ENCODE measurements around the gene CHST10.
"Not testable (repeated sequence)": the region's sequence is repeated elsewhere in the genome, so short reads cannot be mapped to it uniquely, and the experiment has no call there.

The CHST10 gene

DNA sequence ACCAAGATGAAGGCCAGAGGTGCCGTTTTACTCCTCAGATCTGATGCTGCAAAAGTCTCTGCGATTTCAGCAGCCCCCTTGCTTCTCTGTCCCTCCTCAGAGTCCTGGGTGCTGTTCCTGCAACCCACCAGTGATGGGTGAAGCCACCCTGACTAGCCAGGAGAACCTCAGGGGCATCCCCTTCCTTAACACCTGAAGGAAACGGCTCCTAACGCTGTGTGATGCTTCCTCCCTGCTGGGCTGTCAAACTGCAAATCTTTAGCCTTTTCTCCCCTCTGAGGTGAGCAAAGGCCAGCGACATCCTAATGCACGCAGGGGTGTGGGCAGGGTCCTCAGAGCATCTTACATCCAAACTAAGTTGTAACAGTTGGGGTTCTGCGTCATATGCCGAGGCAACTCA is 24.8 kb downstream of the CHST10 start:
- no peak for DNase-seq (ENCODE audit: low spot score)

DNA sequence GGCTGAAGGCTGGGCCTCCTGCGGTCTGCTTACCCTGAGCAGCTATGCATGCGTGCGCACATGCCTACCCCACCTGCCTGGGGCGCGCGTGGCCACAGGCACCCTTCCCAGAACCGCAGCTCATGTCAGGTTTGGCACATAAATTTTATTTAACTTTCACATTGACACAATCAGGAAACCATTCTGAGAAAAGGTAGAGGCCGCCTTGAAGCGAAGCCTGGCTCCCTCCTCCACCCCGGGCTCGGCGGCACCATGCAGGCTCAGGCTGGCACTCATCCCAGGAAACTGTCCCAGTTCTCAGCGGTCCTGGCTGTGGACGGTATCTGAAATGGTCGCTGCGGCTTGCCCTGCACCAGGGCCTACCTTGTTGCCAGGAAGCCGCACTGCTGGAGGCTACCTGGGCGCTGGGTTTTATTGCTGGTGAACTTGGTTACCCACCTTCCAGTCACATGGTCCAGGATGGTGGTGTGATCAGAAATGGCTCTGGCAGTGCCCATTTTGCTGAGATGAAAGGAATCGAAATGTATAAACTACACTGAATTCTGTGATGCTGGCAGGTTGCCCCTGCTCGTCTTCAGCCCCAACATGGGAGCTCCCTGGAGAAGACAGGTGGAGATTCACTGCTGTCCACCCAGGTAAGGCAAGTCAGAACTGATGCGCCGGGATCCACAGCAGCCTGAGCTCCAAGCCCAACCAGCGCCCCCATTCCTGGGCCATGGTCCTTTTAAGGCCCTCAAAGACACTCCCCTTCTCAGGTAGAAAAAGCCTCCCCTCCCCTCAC is 25.5 kb downstream of the CHST10 start:
- no peak for DNase-seq (ENCODE audit: low spot score)

DNA sequence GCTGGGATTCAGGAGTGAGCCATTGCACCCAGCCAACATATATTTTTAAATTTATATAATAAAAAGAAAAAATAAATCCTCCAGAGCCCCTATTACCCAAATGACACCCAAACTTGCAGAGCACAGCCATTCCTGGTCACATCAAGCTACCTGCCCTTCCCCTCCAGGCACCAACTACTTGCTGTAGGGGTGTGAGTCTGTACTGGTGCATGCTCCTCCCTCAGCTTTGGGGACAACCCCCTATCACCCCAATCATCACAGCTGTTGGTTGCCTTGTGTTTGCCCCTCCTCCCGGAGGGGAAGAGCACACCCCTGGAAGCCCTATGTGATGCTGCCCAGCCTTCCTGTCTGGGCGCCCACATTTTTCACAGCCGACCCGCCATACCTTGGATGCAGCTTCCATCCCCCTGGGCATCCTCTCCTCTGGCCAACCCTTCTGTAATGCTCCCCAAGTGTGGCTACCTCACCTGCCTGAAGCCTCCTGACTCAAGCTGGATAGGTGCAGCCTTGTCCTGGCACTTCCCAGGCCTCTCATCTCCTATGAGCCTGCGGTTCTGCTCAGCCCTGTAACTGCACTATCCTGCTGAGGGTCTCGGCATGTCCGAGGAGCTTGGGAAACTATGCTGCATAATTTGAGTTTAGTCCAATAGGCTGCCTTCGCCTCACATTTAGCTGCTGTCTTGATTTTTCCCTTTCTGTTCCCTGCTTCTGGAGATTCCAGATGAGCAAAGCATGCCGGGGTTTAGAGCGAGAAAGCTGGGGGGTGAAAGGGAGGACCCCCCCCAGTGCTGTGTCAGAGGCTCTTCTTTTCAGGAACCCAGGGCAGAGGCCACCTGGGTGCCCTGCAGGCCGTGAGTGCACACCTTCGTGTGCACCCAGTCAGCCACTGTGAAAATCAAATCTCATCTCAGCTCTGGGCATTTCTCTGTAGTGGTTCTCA is 27.2 kb downstream of the CHST10 start:
- no peak for DNase-seq (ENCODE audit: low spot score)

DNA sequence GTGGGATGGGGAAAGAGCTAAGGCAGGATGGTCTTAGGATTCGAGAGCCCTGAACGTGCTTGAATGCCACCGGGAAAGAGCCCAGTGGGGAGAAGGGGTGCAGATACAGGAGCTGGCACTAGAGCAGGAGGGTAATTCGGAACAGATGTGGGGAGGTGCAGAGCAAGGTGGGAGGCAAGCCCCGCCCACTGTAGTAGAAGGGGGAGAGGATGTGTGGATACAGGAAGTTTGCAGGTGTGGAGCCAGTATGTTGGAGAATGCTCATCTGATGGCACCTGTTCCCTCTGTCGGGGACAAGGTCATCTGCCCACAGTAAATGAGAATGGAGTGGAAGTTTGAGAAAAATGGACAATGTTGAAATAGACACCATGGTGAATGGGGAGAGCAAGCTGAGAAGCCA is 28.8 kb downstream of the CHST10 start:
- no peak for DNase-seq (ENCODE audit: low spot score)

DNA sequence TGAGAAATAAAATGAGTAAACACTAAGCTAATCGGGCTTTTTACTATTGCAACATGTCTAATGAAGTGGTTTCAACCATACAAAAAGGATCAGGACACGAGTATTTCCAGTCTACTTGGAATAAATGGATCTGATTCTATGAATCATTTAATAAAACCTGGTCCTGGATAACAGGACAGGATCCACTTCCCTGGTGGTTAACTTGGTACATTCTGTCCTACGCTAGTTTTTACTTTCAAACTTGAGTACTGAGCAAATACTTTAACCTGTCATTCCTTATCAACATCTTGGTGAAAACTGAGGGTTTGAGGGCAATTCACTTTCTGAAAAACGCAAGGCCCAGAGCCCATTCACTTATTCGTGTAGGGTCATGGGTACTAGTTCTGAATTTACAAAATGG is 33.5 kb downstream of the CHST10 start:
- DNase-seq (ENCODE audit: low spot score), result no peak

DNA sequence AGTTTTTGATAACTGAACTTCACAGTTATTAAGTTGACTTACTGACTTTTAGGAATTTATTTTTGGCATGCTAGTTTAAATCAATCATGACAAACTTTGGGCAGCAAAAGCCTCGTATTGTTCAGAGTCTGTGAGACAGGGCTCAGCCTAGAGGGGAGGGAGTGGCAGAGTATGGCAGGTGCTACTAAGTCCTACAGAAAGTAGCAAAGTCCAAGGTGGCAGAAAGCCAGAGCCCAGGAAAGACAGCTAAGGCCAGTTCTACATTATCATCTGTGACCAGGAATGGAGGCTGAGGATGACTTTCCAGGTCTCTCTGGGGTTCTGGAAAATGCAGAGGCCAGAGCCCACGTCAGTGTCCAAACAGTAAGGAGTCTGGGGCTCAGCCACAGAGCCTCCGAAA is 34.2 kb downstream of the CHST10 start:
- no peak for DNase-seq (ENCODE audit: low spot score)

DNA sequence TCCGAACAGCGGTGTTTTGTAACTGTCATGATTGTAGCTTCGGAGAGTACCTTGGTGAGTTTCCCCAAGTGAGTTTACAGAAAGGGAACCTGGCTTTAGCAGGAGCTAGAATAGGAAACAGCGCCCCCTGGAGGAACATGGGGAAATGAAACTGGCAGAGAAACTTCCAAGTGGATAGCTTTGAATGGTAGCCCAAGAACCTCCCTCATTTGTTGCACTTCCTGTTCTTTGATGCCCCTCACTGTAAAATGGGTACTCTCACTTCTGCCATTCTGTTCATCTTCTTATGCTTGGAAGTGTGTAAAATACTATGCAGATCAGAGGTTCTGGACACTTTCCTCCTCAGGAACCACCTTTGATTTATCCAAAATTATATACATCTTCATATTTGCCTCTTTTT is 36.2 kb downstream of the CHST10 start:
- peak; percentile 69 for DNase-seq (ENCODE audit: low spot score)

DNA sequence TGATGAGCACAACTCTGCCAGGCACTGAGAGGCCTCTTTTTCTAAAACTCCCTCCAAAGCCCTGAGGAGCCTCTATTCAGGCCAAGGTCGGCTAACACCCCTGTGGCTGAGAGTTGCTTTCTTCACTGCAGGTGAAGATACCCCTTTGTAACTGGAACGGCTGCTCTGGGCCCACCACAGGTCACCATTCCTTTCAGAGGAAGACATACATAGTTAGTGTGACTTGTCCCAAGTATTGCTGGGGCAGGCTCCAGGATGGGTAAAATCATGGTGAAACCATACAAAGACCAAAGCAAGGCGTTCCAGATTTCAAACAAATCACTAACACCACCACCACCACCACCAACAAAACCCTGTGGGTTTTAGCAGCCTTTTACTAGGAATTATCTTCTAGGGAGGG is 36.8 kb downstream of the CHST10 start:
- no peak for DNase-seq (ENCODE audit: low spot score)

DNA sequence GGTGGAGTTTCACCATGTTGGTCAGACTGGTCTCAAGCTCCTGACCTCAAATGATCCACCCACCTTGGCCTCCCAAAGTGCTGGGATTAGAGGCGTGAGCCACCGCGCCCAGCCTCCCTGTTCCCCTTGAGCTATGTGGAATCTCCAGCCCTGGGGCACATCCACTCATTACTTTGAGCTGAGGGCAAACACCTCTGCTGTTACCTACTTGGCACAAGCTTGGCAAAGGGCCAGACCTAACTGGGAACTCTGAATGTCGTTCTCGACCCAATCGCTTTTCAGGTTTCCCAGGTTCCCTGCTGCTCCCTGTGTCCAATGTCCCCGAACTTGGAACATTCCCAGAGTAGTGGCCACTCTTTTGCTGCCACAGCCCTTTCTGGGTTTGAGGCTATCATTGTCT is 40.6 kb downstream of the CHST10 start:
- DNase-seq (ENCODE audit: low spot score), result no peak

DNA sequence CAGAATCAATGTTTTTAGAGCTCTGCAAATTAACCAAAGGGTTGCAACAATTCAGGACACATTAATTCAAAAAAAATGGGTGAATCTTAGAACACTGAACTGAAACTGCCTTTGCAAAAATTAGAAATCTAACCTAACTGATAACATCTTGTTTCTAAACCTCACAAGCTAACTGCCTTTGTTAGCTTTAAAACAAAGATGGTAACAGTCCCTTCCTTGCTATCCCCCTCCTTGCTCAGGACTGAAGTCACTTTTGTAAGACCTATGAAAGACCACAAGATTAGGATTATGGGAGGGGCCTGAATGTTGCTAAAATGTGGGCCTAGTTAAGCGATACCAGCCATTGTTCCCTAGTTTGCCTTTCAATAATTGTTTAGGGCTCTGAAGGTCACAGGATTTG is 50.3 kb downstream of the CHST10 start:
- no peak for DNase-seq (ENCODE audit: low spot score)

DNA sequence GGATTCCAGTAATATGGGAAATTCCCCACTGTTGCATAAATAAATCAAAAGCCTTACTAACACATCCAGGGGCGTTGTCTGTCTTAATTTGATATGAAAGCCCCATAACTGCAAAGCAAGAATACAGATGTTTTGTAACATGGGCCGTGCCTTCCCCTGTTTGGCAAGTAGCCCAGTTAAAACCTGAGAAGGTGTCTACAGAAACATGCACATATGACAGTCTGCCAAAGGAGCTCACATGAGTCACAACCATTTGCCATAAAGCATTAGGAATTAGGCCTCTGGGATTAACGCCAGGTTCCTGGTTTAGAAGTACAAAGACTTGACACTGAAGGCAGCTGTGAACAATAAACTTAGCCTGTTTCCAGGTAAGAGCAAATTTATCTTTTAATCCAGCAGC is 52.0 kb downstream of the CHST10 start:
- DNase-seq (ENCODE audit: low spot score), result peak; percentile 5

DNA sequence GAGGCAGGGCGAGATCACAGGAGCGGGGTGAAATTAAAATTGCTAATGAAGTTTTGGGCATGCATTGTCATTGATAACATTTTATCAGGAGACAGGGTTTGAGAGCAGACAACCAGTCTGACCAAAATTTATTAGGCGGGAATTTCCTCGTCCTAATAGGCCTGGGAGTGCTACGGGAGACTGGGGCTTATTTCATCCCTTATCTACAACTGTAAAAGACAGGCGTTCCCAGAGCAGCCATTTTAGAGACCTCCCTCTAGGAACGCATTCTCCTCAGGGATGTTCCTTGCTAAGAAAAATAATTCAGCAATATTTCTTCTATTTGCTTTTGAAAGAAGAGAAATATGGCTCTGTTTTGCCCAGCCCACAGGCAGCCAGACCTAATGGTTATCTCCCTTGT is 55.2 kb downstream of the CHST10 start:
- not testable (repeated sequence) for DNase-seq (ENCODE audit: low spot score)

DNA sequence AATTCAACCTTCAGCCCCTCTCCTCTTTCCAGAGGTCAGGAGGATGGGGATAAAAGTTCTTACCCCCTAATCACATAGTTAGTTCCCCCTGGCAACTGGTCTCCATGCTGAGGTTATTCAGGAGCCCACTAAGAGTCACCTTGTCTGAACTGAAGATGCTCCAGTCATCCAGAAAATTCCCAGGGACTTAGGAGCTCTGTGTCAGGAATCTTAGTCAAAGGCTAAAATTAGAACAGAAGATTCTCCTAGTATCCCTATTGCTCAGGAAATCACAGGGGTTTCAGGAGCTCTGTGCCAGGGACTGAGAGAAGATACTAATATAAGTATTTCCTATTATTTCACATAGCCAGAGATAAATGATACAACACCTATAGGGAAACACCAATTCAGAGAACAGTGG is 57.9 kb downstream of the CHST10 start:
- no peak for DNase-seq (ENCODE audit: low spot score)

DNA sequence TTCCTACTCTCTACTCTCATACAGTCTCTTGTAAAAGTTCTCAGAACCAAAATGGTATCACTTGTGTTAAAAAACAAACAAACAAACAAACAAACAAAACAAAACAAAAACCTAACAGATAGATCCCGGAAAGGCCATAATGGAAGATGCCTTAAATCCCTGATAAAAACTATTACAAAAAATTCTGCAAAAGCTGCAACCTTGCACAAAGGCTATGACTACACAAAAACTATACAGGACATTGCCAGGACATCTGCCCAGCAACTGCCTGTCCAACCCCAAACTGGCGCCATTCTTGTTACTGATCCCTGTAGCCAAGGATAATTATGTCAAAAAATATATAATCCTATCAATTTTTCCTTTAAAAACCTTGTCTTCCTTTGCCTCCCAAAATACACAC is 58.9 kb downstream of the CHST10 start:
- no peak for DNase-seq (ENCODE audit: low spot score)

DNA sequence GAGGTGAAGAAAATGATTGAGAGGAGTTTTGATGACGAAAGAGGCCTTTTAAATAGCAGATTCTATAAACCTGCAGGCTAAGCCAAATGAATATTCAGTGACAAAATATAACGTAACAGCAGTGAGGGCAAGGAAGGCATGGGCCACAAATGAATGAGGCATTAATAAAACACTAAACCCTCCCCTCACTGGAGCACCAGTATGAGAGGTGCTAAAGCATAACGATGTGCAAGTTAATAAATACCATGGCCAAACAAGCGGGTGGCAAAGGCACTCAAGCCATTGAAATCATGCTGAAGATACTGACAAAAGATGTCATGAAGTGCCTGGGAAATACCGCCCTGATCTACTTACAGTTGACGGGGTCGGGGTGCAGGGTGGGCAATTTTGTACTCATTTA is 64.9 kb downstream of the CHST10 start:
- DNase-seq (ENCODE audit: low spot score), result no peak

DNA sequence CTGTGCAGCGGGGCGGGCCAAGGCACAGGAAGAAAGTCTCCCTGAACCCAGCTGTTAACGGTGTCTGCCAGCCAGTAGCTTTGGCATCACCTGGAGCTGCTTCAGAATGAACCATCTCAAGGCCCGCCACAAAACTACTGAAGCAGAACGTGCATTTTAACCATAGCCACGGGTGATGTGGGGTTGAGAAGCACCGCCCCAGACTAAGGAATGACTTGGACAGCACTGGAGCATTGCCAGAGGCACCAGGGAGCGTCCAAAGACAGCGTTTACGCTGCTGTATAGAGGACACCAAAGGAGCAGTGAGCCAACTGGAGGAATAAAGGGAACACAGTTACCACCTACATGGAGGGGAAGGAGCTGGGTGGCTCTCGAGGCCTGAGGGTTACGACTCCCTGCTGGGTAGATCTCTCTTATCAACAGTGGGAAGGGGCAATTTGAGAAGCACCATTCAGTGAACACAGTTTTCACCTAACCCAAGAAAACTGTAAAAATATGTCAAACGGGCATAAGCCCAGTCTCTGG is 66.7 kb downstream of the CHST10 start:
- no peak for DNase-seq (ENCODE audit: low spot score)

DNA sequence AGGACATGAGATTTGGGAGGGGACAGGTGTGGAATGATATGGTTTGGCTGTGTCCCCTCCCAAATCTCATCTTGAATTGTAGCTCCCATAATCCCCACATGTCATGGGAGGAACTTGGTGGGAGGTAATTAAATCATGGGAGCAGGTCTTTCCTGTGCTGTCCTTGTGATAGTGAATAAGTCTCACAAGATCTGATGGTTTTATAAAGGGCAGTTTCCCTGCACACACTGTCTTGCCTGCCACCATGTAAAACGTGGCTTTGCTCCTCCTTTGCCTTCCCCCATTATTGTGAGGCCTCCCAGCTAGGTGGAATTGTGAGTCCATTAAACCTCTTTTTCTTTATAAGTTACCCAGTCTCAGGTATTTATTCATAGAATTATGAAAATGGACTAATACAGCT is 72.3 kb downstream of the CHST10 start:
- DNase-seq (ENCODE audit: low spot score), result not testable (repeated sequence)

DNA sequence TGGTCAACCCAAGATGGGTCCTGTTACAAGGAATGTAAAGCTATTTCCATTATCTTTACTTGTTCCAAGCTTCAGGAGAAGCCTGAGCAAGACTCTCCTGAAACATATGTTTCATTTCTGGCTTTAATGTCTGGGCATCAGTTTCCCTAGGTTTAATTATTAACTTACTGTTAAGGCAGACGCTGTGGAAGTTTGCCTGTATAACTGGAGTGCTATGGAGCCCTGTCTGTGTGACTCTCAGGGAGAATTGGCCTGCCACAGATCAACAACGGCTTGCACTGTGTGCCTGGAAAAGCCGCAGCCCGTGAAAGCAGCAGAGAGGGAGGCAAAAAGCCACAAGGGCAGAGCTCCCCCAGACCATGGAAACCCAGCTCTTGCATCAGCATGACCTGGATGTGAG is 73.0 kb downstream of the CHST10 start:
- DNase-seq (ENCODE audit: low spot score), result no peak

DNA sequence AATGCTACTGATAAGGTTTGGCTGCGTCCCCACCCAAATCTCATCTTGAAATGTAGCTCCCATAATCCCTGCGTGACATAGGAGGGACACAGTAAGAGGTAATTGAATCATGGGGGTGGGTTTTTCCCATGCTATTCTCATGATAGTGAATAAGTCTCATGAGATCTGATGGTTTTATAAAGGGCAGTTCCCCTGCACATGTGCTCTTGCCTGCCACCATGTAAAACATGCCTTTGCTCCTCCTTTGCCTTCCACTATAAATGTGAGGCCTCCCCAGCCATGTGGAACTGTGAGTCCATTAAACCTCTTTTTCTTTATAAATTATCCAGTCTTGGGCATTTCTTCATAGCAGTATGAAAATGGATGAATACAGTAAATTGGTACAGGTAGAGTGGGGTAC is 75.0 kb downstream of the CHST10 start:
- not testable (repeated sequence) for DNase-seq (ENCODE audit: low spot score)

Data from putamen (tissue), 1 donor.